K562 (cell line): ENCODE measurements around the gene MYMX. TPM values are rescaled to one million over a fixed set of nuclear protein-coding genes. Genes with fewer than 3 reads are reported as not detected.

Source experiments
- BDP1 ChIP-seq: IDR thresholded peaks from 3 replicates; pipeline ENCODE4 v1.6.1; 2011; ENCODE audit not compliant: insufficient read length, insufficient read depth
- BMI1 ChIP-seq: fragments of 150-350 bp; IDR thresholded peaks from 2 replicates; pipeline ENCODE4 v1.6.1; 2014; ENCODE audit warnings: low read length
- CC2D1A ChIP-seq: fragments of 450-650 bp; IDR thresholded peaks from 2 replicates; pipeline ENCODE4 v1.6.1; 2017; ENCODE audit warnings: mild to moderate bottlenecking
- CSDE1 ChIP-seq, 2 experiments: fragments of 450-650 bp; IDR thresholded peaks; 2 replicates each; pipeline ENCODE4 v1.6.1; 2016; ENCODE audit warnings: mild to moderate bottlenecking in 1 of 2
- FOSL1 ChIP-seq: fragments of 200-800 bp; sonication (Bioruptor generic); conservative IDR thresholded peaks from 2 replicates; pipeline ENCODE4 v1.6.1; 2016; ENCODE audit warnings: missing genetic modification characterization, missing compliant biosample characterization
- HNRNPUL1 ChIP-seq: fragments of 200-400 bp; formaldehyde crosslinking; IDR thresholded peaks from 2 replicates; pipeline ENCODE4 v1.6.1; 2017; ENCODE audit warnings: low read length
- KDM2B ChIP-seq: fragments of 250-450 bp; sonication (Bioruptor Pico); IDR thresholded peaks from 2 replicates; pipeline ENCODE4 v1.8.0; 2021; ENCODE audit warnings: mild to moderate bottlenecking, moderate library complexity
- KLF1 ChIP-seq: fragments of 450-650 bp; IDR thresholded peaks from 2 replicates; pipeline ENCODE4 v1.6.1; 2016; ENCODE audit warnings: missing genetic modification characterization, missing compliant biosample characterization
- NFRKB ChIP-seq: fragments of 450-650 bp; IDR thresholded peaks from 2 replicates; pipeline ENCODE4 v1.6.1; 2016; ENCODE audit warnings: low read depth
- POLR2B ChIP-seq: fragments of 450-650 bp; IDR thresholded peaks from 2 replicates; pipeline ENCODE4 v1.6.1; 2018; ENCODE audit warnings: low read depth; ENCODE audit not compliant: partially characterized antibody
- RBM34 ChIP-seq: fragments of 200-400 bp; formaldehyde crosslinking; IDR thresholded peaks from 2 replicates; pipeline ENCODE4 v1.6.1; 2018; ENCODE audit warnings: low read length, borderline replicate concordance; ENCODE audit not compliant: insufficient read depth
- SMAD3 ChIP-seq: fragments of 450-650 bp; formaldehyde crosslinking; conservative IDR thresholded peaks from 2 replicates; pipeline ENCODE4 v1.4.0; 2020; ENCODE audit warnings: mild to moderate bottlenecking
- ZFP1 ChIP-seq: fragments of 450-650 bp; formaldehyde crosslinking; IDR thresholded peaks from 2 replicates; pipeline ENCODE4 v1.4.0; 2020; ENCODE audit warnings: mild to moderate bottlenecking, mixed read lengths
- ZNF174 ChIP-seq: fragments of 250-450 bp; sonication (Bioruptor Pico); IDR thresholded peaks from 2 replicates; pipeline ENCODE4 v1.4.0; 2020; ENCODE audit warnings: mild to moderate bottlenecking
- ZNF431 ChIP-seq: sonication (generic); formaldehyde crosslinking; IDR thresholded peaks from 2 replicates; pipeline ENCODE4 v1.8.0; 2022; ENCODE audit warnings: mild to moderate bottlenecking, missing genetic modification reagents
- ZNF586 ChIP-seq: fragments of 450-650 bp; formaldehyde crosslinking; conservative IDR thresholded peaks from 2 replicates; pipeline ENCODE4 v1.4.0; 2020; ENCODE audit warnings: mild to moderate bottlenecking, moderate library complexity
- ZNF644 ChIP-seq: fragments of 200-800 bp; sonication (Bioruptor generic); IDR thresholded peaks from 2 replicates; pipeline ENCODE4 v1.6.1; 2016; ENCODE audit warnings: low read depth, missing genetic modification characterization, missing compliant biosample characterization
- ZNF785 ChIP-seq: fragments of 250-450 bp; sonication (Bioruptor Pico); IDR thresholded peaks from 2 replicates; pipeline ENCODE4 v1.4.0; 2020; ENCODE audit warnings: mild to moderate bottlenecking
- polyA plus RNA-seq, 8 experiments: library from polyadenylated mRNA; depleted of rRNA in 4 of 8; stranded (reverse) in 5 of 8; unstranded in 3 of 8; fragments of >200 nt; fragmentation: Nextera tagmentation in 2 of 8; fragmentation: Illumina TruSeq in 1 of 8; extraction: Ambion mirVana in 2 of 8; extraction: Trizol in 1 of 8; gene quantifications; 2 replicates each; pipeline versions ENCODE4 v1.2.1 to v1.2.3, GENCODE V29; 2011 to 2014; ENCODE audit warnings: inconsistent platforms in 1 of 8, missing spikeins in 1 of 8
- total RNA-seq, 7 experiments: library from RNA; depleted of rRNA in 6 of 7; stranded (reverse); fragments of >200 nt in 6 of 7; fragmentation: Illumina TruSeq in 2 of 7; extraction: Trizol in 2 of 7; gene quantifications; 2 replicates each; pipeline versions ENCODE4 v1.2.1 to v1.2.3, GENCODE V29; 2011 to 2021; ENCODE audit warnings: low replicate concordance in 1 of 7
- TF ChIP-seq, protein P1 (sequence below), 3 experiments: fragments of 200-800 bp in 1 of 3; fragments of 250-450 bp in 1 of 3; fragments of 450-650 bp in 1 of 3; sonication (Bioruptor Pico) in 1 of 3; sonication (Bioruptor generic) in 1 of 3; formaldehyde crosslinking in 1 of 3; IDR thresholded peaks; 2 replicates each; pipeline versions ENCODE4 v1.6.1 to v1.8.0; 2016 to 2022; ENCODE audit warnings: mild to moderate bottlenecking in 2 of 3, missing genetic modification characterization in 2 of 3, missing compliant biosample characterization in 1 of 3, moderate library complexity in 1 of 3
- TF ChIP-seq, protein P2 (sequence below): fragments of 450-650 bp; formaldehyde crosslinking; IDR thresholded peaks from 2 replicates; pipeline ENCODE4 v1.4.0; 2022; ENCODE audit warnings: mild to moderate bottlenecking, moderate library complexity
- TF ChIP-seq, protein P3 (sequence below): fragments of 450-650 bp; formaldehyde crosslinking; IDR thresholded peaks from 2 replicates; pipeline ENCODE4 v1.4.0; 2020; ENCODE audit warnings: mild to moderate bottlenecking, mixed read lengths

Gene MYMX
- total and polyA plus RNA-seq, 9 of the 15 experiments (the other 6 are each of a cell fraction or from before 2014, with no cell fraction given) = 0.12 TPM; not detected in 8

DNA sequence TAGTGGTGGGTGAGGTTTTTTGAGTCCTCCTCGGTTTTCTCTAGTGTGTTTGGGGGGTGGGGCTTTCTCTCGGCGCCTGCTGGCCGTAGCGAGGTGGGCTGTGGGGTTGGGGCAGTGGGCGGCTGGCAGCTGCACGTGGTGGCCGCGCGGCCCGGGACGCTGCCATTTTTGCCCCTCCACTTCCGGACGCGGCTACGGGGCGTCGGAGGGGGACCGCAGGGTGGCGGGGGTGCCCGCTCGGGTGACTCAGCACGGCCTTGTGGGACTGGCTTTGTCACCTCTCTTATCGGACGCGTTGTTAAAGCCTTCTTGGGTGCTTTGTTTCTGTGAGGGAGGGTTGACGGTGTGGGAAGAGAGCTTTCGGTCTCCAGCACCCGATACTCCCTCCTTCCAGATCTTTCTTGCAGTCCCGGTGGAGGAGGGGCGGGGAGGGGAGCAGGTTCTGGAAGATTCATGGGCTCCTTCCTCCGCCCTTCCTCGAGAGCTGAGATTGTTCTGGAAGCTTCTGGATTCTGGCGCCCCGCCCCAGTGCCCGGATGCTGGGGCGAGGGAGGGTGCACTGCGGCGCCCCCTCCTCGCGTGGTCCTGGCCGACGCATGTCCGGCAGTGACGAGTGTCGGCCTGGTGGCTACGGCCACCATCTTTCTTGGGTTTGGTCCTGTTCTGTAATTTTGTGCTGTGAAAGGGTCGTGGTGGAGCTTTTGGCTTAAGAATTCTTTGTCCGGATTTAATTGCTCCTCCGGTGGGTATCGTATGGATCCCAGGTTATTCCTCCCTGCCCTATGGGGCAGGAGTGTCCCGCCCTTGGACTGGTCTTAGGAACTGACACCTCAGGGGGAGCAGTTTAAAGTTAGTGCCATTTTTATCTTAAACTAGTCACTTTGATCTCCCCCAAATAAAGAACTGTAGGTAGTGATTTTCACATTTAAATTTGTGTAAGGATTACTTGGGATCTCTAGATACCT, 30.9 kb downstream of the MYMX start (continued):
- peak; percentile 10 for TF ChIP-seq HNRNPUL1
- peak; percentile 98 for TF ChIP-seq FOSL1 (tag)
- TF ChIP-seq, protein P1, sequence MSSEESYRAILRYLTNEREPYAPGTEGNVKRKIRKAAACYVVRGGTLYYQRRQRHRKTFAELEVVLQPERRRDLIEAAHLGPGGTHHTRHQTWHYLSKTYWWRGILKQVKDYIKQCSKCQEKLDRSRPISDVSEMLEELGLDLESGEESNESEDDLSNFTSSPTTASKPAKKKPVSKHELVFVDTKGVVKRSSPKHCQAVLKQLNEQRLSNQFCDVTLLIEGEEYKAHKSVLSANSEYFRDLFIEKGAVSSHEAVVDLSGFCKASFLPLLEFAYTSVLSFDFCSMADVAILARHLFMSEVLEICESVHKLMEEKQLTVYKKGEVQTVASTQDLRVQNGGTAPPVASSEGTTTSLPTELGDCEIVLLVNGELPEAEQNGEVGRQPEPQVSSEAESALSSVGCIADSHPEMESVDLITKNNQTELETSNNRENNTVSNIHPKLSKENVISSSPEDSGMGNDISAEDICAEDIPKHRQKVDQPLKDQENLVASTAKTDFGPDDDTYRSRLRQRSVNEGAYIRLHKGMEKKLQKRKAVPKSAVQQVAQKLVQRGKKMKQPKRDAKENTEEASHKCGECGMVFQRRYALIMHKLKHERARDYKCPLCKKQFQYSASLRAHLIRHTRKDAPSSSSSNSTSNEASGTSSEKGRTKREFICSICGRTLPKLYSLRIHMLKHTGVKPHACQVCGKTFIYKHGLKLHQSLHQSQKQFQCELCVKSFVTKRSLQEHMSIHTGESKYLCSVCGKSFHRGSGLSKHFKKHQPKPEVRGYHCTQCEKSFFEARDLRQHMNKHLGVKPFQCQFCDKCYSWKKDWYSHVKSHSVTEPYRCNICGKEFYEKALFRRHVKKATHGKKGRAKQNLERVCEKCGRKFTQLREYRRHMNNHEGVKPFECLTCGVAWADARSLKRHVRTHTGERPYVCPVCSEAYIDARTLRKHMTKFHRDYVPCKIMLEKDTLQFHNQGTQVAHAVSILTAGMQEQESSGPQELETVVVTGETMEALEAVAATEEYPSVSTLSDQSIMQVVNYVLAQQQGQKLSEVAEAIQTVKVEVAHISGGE (CRISPR knock-in tag; IDR thresholded peaks at IDR 0.05) = peak in 2 of 3 experiments; percentile 45 to 89; a peak in 4 of 6 replicates
- no peak; the same call in 1 of the 2 replicates for TF ChIP-seq ZNF586 (CRISPR knock-in tag)
- 0 out of 2 replicates have a peak, but pooled peaks have one; percentile 0 for TF ChIP-seq BMI1
- TF ChIP-seq ZNF431 (CRISPR knock-in tag) = peak; percentile 4; the same call in 1 of the 2 replicates
- no peak for TF ChIP-seq ZNF174 (CRISPR knock-in tag)
- TF ChIP-seq ZFP1 (CRISPR knock-in tag) = 0 out of 2 replicates have a peak, but pooled peaks have one; percentile 49
- peak; percentile 92 for TF ChIP-seq NFRKB
- no peak for TF ChIP-seq ZNF644 (tag)
- TF ChIP-seq KDM2B (CRISPR knock-in tag) = 0 out of 2 replicates have a peak, but pooled peaks have one; percentile 54
- no peak for TF ChIP-seq CC2D1A
- TF ChIP-seq, protein P2, sequence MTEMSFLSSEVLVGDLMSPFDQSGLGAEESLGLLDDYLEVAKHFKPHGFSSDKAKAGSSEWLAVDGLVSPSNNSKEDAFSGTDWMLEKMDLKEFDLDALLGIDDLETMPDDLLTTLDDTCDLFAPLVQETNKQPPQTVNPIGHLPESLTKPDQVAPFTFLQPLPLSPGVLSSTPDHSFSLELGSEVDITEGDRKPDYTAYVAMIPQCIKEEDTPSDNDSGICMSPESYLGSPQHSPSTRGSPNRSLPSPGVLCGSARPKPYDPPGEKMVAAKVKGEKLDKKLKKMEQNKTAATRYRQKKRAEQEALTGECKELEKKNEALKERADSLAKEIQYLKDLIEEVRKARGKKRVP = peak; percentile 61; the same call in 1 of the 2 replicates
- TF ChIP-seq, protein P3, sequence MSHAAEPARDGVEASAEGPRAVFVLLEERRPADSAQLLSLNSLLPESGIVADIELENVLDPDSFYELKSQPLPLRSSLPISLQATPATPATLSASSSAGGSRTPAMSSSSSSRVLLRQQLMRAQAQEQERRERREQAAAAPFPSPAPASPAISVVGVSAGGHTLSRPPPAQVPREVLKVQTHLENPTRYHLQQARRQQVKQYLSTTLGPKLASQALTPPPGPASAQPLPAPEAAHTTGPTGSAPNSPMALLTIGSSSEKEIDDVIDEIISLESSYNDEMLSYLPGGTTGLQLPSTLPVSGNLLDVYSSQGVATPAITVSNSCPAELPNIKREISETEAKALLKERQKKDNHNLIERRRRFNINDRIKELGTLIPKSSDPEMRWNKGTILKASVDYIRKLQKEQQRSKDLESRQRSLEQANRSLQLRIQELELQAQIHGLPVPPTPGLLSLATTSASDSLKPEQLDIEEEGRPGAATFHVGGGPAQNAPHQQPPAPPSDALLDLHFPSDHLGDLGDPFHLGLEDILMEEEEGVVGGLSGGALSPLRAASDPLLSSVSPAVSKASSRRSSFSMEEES (CRISPR knock-in tag) = no peak; the same call in 1 of the 2 replicates
- TF ChIP-seq ZNF785 (CRISPR knock-in tag) = no peak
- no peak; the same call in 1 of the 2 replicates for TF ChIP-seq KLF1 (tag)
- no peak for TF ChIP-seq CSDE1 (IDR thresholded peaks at IDR 0.05)
- no peak for TF ChIP-seq BDP1
- peak; percentile 57; the same call in 1 of the 2 replicates for TF ChIP-seq SMAD3
- peak; percentile 54 for TF ChIP-seq POLR2B
- no peak for TF ChIP-seq RBM34
